GM12878 (cell line): ENCODE results near the gene CSTPP1. TPM values are rescaled to one million over a fixed set of nuclear protein-coding genes. Genes with fewer than 3 reads are reported as not detected.

ENCODE experiments used
- ATAC-seq: fragments of 200-7000 bp; cut with Tn5 transposase; 3 replicates; pipeline ENCODE4 v1.9.1; 2020; ENCODE audit warnings: mild to moderate bottlenecking, moderate library complexity
- BruUV-seq: library from RNA; stranded (reverse); fragments of 400-500 nt; replicated peaks from 2 replicates; lab custom pipeline; 2021; lab: Mats Ljungman, UMichigan
- CTCF ChIA-PET: fragments of 300-600 bp; sonication (Branson Sonifier 250); formaldehyde crosslinking; extraction: SDS; loops from one replicate; lab custom pipeline; 2021; ENCODE audit warnings: inconsistent platforms; lab: Yijun Ruan, JAX
- POLR2A ChIA-PET: fragments of 350-600 bp; formaldehyde crosslinking; extraction: SDS; loops from one replicate; lab custom pipeline; 2021; ENCODE audit warnings: inconsistent platforms; lab: Charles Lee
- RAD21 ChIA-PET: fragments of 300-600 bp; sonication (Branson Sonifier 250); formaldehyde crosslinking; loops from one replicate; lab custom pipeline; 2023; ENCODE audit warnings: antibody characterized with exemption; ENCODE audit not compliant: unreplicated experiment; lab: Charles Lee
- SMC1A ChIA-PET: fragments of 300-600 bp; sonication (Branson Sonifier 250); formaldehyde crosslinking; loops from one replicate; lab custom pipeline; 2023; ENCODE audit not compliant: unreplicated experiment, uncharacterized antibody; lab: Charles Lee
- DNase-seq: peaks from one replicate; pipeline ENCODE4 v3.0.0-alpha.2; 2011; ENCODE audit warnings: low read depth, low spot score
- FAIRE-seq: peaks from 3 replicates; lab custom pipeline; 2011; peaks lifted over from hg19 to GRCh38; lab: Jason Lieb, UNC
- H2AFZ ChIP-seq: 2 replicates; pipeline ENCODE4 v1.6.0; 2011; ENCODE audit warnings: low read depth, low read length, control low read depth; ENCODE audit not compliant: control insufficient read depth
- H3K27ac ChIP-seq: 2 replicates; pipeline ENCODE4 v1.5.1; 2011; ENCODE audit warnings: control low read depth; ENCODE audit not compliant: control insufficient read depth, insufficient read depth
- H3K27me3 ChIP-seq, 2 experiments: replicated peaks in 1 of 2; 2 replicates each; pipeline versions ENCODE4 v1.6.0 to v1.6.1; 2011; ENCODE audit warnings: low read length in 1 of 2; ENCODE audit not compliant: control insufficient read depth in 2 of 2, insufficient read depth in 2 of 2
- H3K36me3 ChIP-seq, 2 experiments: 2 replicates each; pipeline ENCODE4 v1.5.1; 2011; ENCODE audit warnings: low read length in 1 of 2; ENCODE audit not compliant: control insufficient read depth in 2 of 2, insufficient read depth in 2 of 2
- H3K4me1 ChIP-seq: 2 replicates; pipeline ENCODE4 v1.6.1; 2011; ENCODE audit warnings: mild to moderate bottlenecking, low read length, moderate library complexity, mixed read lengths; ENCODE audit not compliant: control insufficient read depth, insufficient read depth
- H3K4me2 ChIP-seq: 2 replicates; pipeline ENCODE4 v1.6.0; 2011; ENCODE audit warnings: control low read depth; ENCODE audit not compliant: control insufficient read depth, insufficient read depth
- H3K4me3 ChIP-seq: fragments of 200-600 bp; sonication (generic); 2 replicates; pipeline ENCODE4 v1.5.1; 2016
- H3K79me2 ChIP-seq: 2 replicates; pipeline ENCODE4 v1.6.0; 2011; ENCODE audit warnings: low read length; ENCODE audit not compliant: control insufficient read depth, insufficient read depth
- H3K9ac ChIP-seq: 2 replicates; pipeline ENCODE4 v1.8.0; 2011; ENCODE audit warnings: low read length, control low read depth, mixed read lengths; ENCODE audit not compliant: control insufficient read depth, insufficient read depth
- H3K9me3 ChIP-seq: replicated peaks from 3 replicates; pipeline ENCODE4 v1.5.1; 2011; ENCODE audit warnings: mild to moderate bottlenecking, low read length; ENCODE audit not compliant: control insufficient read depth, insufficient read depth
- H4K20me1 ChIP-seq: 2 replicates; pipeline ENCODE4 v1.6.0; 2011; ENCODE audit not compliant: control insufficient read depth, insufficient read depth
- BCL11A ChIP-seq: IDR thresholded peaks from 2 replicates; pipeline ENCODE4 v1.6.1; 2011; ENCODE audit warnings: low read depth, low read length
- CHD4 ChIP-seq: fragments of 200-600 bp; sonication (generic); IDR thresholded peaks from 2 replicates; pipeline ENCODE4 v1.6.1; 2016; ENCODE audit warnings: mild to moderate bottlenecking
- CREM ChIP-seq: IDR thresholded peaks from 2 replicates; pipeline ENCODE4 v1.6.1; 2014; ENCODE audit warnings: antibody characterized with exemption, low read depth
- GABPA ChIP-seq: IDR thresholded peaks from 2 replicates; pipeline ENCODE4 v1.6.1; 2014; ENCODE audit warnings: antibody characterized with exemption, low read depth, mild to moderate bottlenecking, inconsistent platforms
- HDGF ChIP-seq: fragments of 450-650 bp; IDR thresholded peaks from 2 replicates; pipeline ENCODE4 v1.6.1; 2016; ENCODE audit warnings: antibody characterized with exemption
- LARP7 ChIP-seq: fragments of 450-650 bp; IDR thresholded peaks from 2 replicates; pipeline ENCODE4 v1.6.1; 2017; ENCODE audit warnings: mild to moderate bottlenecking
- RUNX3 ChIP-seq: IDR thresholded peaks from 2 replicates; pipeline ENCODE4 v1.6.1; 2012; ENCODE audit warnings: low read length, inconsistent platforms
- SMAD1 ChIP-seq: fragments of 450-650 bp; IDR thresholded peaks from 2 replicates; pipeline ENCODE4 v1.6.1; 2018; ENCODE audit warnings: mild to moderate bottlenecking, low read depth; ENCODE audit not compliant: partially characterized antibody
- STAT1 ChIP-seq: fragments of 450-650 bp; conservative IDR thresholded peaks from 2 replicates; pipeline ENCODE4 v1.6.1; 2014; ENCODE audit warnings: antibody characterized with exemption, mild to moderate bottlenecking
- WGBS: methylation state at CpG from one replicate; pipeline ENCODE4 v1.1.6; 2016; ENCODE audit warnings: low lambda C conversion rate; ENCODE audit not compliant: insufficient replicate concordance, insufficient coverage; ENCODE audit errors: missing lambda C conversion rate; 5-methylcytosine and 5-hydroxymethylcytosine counted together
- in situ Hi-C: fragments of 300-500 bp; cut with MboI; formaldehyde crosslinking; loops from 9 replicates; pipeline ENCODE4 v1.14.3; 2018; ENCODE audit warnings: mixed read lengths
- intact Hi-C: fragments of 100-400 bp; cut with micrococcal nuclease; formaldehyde crosslinking; loops from one replicate; pipeline ENCODE4 v1.14.2; 2022; ENCODE audit not compliant: unreplicated experiment
- polyA plus RNA-seq, 11 experiments: library from polyadenylated mRNA; depleted of rRNA in 4 of 11; unstranded in 6 of 11; stranded (reverse) in 5 of 11; fragments of >200 nt; fragmentation: Nextera tagmentation in 4 of 11; fragmentation: Illumina TruSeq in 1 of 11; extraction: Ambion mirVana in 4 of 11; extraction: Trizol in 1 of 11; gene quantifications; 1 replicate in 1 of 11; 2 replicates in 10 of 11; pipeline versions ENCODE4 v1.2.1 to v1.2.3, GENCODE V29; 2011 to 2016; ENCODE audit warnings: inconsistent platforms in 2 of 11, missing spikeins in 2 of 11, low read depth in 1 of 11
- total RNA-seq, 4 experiments: library from RNA; depleted of rRNA in 3 of 4; stranded (reverse); fragments of >200 nt in 3 of 4; fragmentation: Illumina TruSeq in 1 of 4; extraction: Trizol in 1 of 4; gene quantifications; 2 replicates each; pipeline versions ENCODE4 v1.2.1 to v1.2.3, GENCODE V29; 2013 to 2021
- TF ChIP-seq, protein P1 (sequence below): fragments of 450-650 bp; IDR thresholded peaks from 2 replicates; pipeline ENCODE4 v1.6.1; 2018; ENCODE audit warnings: borderline replicate concordance, mild to moderate bottlenecking; ENCODE audit not compliant: partially characterized antibody
- TF ChIP-seq, protein P2 (sequence below): IDR thresholded peaks from 2 replicates; pipeline ENCODE4 v1.6.1; 2011; ENCODE audit warnings: mild to moderate bottlenecking, low read depth, low read length, moderate library complexity; ENCODE audit not compliant: insufficient replicate concordance
- TF ChIP-seq, protein P3 (sequence below): fragments of 450-650 bp; conservative IDR thresholded peaks from 2 replicates; pipeline ENCODE4 v1.6.1; 2017; ENCODE audit warnings: mild to moderate bottlenecking, moderate library complexity
- TF ChIP-seq, protein P4 (sequence below): fragments of 450-650 bp; formaldehyde crosslinking; IDR thresholded peaks from 2 replicates; pipeline ENCODE4 v1.4.0; 2020; ENCODE audit warnings: mild to moderate bottlenecking, moderate library complexity

Gene CSTPP1
- total and polyA plus RNA-seq, 10 of the 15 experiments (the other 5 are each of a cell fraction or from before 2014, with no cell fraction given), result 7.1 to 23.4 (median 17.5) TPM

DNA sequence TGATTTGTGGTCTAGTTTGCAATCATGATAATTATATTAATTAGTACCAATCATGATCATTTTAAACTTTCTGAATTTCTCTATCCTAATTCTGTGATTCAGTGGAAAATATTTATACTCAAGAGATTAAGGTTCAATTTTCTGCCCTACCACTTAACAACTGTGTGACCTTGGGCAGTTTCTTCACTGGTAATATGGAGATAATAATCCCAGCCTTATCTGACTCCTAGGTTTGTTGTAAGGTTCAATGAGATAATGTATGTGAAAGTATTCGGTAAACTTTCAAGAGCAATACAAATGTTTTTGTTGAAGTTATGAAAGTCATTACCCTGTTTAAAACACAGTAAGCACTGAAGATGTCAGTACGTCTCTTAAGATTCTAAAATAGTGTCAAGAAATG is 36.3 kb downstream of the CSTPP1 start (continued):
- TF ChIP-seq, protein P1, sequence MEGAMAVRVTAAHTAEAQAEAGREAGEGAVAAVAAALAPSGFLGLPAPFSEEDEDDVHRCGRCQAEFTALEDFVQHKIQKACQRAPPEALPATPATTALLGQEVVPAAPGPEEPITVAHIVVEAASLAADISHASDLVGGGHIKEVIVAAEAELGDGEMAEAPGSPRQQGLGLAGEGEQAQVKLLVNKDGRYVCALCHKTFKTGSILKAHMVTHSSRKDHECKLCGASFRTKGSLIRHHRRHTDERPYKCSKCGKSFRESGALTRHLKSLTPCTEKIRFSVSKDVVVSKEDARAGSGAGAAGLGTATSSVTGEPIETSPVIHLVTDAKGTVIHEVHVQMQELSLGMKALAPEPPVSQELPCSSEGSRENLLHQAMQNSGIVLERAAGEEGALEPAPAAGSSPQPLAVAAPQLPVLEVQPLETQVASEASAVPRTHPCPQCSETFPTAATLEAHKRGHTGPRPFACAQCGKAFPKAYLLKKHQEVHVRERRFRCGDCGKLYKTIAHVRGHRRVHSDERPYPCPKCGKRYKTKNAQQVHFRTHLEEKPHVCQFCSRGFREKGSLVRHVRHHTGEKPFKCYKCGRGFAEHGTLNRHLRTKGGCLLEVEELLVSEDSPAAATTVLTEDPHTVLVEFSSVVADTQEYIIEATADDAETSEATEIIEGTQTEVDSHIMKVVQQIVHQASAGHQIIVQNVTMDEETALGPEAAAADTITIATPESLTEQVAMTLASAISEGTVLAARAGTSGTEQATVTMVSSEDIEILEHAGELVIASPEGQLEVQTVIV, result no peak
- TF ChIP-seq HDGF, result no peak
- no peak for TF ChIP-seq GABPA
- no peak for TF ChIP-seq SMAD1
- no peak for TF ChIP-seq BCL11A
- TF ChIP-seq, protein P2, sequence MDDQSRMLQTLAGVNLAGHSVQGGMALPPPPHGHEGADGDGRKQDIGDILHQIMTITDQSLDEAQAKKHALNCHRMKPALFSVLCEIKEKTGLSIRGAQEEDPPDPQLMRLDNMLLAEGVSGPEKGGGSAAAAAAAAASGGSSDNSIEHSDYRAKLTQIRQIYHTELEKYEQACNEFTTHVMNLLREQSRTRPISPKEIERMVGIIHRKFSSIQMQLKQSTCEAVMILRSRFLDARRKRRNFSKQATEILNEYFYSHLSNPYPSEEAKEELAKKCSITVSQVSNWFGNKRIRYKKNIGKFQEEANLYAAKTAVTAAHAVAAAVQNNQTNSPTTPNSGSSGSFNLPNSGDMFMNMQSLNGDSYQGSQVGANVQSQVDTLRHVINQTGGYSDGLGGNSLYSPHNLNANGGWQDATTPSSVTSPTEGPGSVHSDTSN, result no peak

DNA sequence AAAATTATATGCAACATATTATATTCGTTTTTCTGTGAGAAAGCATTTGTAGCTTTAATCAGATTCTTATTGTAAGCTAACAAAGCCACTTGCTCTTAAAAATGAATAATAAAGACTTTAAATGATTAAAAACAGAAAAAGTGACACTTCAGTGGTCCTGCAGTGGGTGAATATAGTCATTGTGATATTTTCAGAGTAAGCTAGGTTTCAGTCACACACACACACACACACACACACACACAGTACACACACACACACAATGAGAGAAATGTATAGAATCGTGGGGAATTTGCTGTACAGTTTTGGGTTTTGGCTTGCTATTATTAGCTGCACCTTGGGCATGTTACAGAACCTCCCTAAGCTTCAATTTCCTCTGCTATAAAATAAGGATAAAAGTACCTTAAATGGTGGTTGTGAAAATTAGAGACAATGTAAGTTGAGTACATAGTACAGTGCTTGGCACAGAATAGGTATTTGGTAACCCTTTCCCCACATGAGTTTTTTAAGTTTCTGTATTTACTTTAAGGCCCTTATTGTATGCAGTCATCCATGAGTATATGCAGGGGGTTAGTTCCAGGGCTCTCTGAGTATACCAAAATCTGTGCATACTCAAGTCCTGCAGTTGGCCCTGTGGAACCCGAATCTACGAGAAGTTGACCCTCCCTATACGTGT is 39.8 kb downstream of the CSTPP1 start:
- in situ Hi-C loops, result no loop called here
- no peak overlapping the region for H2AFZ ChIP-seq
- no peak overlapping the region for H3K9ac ChIP-seq
- H3K4me2 ChIP-seq, result 0 out of 2 replicates have a peak overlapping the region, but pooled peaks have one; percentile 5
- no peaks in the 10 kb centered on the region for H3K79me2 ChIP-seq
- H3K36me3 ChIP-seq, result no peaks in the 10 kb centered on the region
- H3K4me3 ChIP-seq, result no peak overlapping the region
- no peaks in the 10 kb centered on the region for H3K27me3 ChIP-seq
- POLR2A ChIA-PET, result interaction anchor here (0.6 to 1.1 kb wide), 5 partner anchors 9 to 80 kb away, joined by 3 to 8 read pairs (median 5); no protein-coding TSS in a partner anchor
- no peak for FAIRE-seq
- peak; percentile 25 for DNase-seq
- ATAC-seq, result peak; percentile 77
- H3K9me3 ChIP-seq, result no peaks in the 10 kb centered on the region
- intact Hi-C loops, result no loop called here
- no TSS peak for BruUV-seq
- SMC1A ChIA-PET, result interaction anchor here (0.7 to 2.5 kb wide), 11 partner anchors 10 to 105 kb away, joined by 3 to 8 read pairs (median 3); no protein-coding TSS in a partner anchor
- RAD21 ChIA-PET, result interaction anchor here (0.6 to 1.5 kb wide), 5 partner anchors 10 to 84 kb away, joined by 3 to 6 read pairs (median 4); no protein-coding TSS in a partner anchor
- no peaks in the 10 kb centered on the region for H4K20me1 ChIP-seq
- no peak overlapping the region for H3K27ac ChIP-seq
- no peaks in the 10 kb centered on the region for H3K4me1 ChIP-seq
- CTCF ChIA-PET, result interaction anchor here (1.2 kb wide), 1 partner anchor 27 kb away, joined by 5 read pairs; no protein-coding TSS in a partner anchor
- WGBS, result 45% methylated on average over 5 of the region's 5 CpGs
- TF ChIP-seq, protein P3, sequence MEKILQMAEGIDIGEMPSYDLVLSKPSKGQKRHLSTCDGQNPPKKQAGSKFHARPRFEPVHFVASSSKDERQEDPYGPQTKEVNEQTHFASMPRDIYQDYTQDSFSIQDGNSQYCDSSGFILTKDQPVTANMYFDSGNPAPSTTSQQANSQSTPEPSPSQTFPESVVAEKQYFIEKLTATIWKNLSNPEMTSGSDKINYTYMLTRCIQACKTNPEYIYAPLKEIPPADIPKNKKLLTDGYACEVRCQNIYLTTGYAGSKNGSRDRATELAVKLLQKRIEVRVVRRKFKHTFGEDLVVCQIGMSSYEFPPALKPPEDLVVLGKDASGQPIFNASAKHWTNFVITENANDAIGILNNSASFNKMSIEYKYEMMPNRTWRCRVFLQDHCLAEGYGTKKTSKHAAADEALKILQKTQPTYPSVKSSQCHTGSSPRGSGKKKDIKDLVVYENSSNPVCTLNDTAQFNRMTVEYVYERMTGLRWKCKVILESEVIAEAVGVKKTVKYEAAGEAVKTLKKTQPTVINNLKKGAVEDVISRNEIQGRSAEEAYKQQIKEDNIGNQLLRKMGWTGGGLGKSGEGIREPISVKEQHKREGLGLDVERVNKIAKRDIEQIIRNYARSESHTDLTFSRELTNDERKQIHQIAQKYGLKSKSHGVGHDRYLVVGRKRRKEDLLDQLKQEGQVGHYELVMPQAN, result no peak
- no peak for TF ChIP-seq LARP7
- TF ChIP-seq, protein P4, sequence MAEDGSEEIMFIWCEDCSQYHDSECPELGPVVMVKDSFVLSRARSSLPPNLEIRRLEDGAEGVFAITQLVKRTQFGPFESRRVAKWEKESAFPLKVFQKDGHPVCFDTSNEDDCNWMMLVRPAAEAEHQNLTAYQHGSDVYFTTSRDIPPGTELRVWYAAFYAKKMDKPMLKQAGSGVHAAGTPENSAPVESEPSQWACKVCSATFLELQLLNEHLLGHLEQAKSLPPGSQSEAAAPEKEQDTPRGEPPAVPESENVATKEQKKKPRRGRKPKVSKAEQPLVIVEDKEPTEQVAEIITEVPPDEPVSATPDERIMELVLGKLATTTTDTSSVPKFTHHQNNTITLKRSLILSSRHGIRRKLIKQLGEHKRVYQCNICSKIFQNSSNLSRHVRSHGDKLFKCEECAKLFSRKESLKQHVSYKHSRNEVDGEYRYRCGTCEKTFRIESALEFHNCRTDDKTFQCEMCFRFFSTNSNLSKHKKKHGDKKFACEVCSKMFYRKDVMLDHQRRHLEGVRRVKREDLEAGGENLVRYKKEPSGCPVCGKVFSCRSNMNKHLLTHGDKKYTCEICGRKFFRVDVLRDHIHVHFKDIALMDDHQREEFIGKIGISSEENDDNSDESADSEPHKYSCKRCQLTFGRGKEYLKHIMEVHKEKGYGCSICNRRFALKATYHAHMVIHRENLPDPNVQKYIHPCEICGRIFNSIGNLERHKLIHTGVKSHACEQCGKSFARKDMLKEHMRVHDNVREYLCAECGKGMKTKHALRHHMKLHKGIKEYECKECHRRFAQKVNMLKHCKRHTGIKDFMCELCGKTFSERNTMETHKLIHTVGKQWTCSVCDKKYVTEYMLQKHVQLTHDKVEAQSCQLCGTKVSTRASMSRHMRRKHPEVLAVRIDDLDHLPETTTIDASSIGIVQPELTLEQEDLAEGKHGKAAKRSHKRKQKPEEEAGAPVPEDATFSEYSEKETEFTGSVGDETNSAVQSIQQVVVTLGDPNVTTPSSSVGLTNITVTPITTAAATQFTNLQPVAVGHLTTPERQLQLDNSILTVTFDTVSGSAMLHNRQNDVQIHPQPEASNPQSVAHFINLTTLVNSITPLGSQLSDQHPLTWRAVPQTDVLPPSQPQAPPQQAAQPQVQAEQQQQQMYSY (CRISPR knock-in tag), result no peak
- no peak for TF ChIP-seq STAT1
- peak; percentile 91 for TF ChIP-seq RUNX3
- TF ChIP-seq CREM, result peak; percentile 74
- TF ChIP-seq CHD4, result no peak
